ENCODE results near the gene UBE2I.

UBE2I gene

GRCh38 chr16:1310832-1311200 is 1.4 kb downstream of the UBE2I start:
- peak overlapping the region; percentile 76 for H3K4me3 ChIP-seq (ENCODE audit: low read depth, low read length)
- ChIA-PET CTCF (interaction anchor here (7.3 kb wide), 1 partner anchor 10 kb away, joined by 30 read pairs; no protein-coding TSS in a partner anchor), POLR2A (no interaction called here)
- no peak for TF ChIP-seq CTCF (IDR thresholded peaks at IDR 0.05; ENCODE audit: insufficient read depth, low read length, missing control alignments)
- DNase-seq (ENCODE audit: low read depth, low spot score) = no peak

GRCh38 chr16:1311212-1311737 is 1.8 kb downstream of the UBE2I start:
- no peak for DNase-seq (ENCODE audit: low read depth, low spot score)
- TF ChIP-seq CTCF (IDR thresholded peaks at IDR 0.05; ENCODE audit: insufficient read depth, low read length, missing control alignments) = no peak
- ChIA-PET POLR2A (no interaction called here), CTCF (interaction anchor here (7.3 kb wide), 1 partner anchor 11 kb away, joined by 30 read pairs; no protein-coding TSS in a partner anchor)
- H3K4me3 ChIP-seq (ENCODE audit: low read depth, low read length) = peak overlapping the region; percentile 76

- POLR2A ChIA-PET = no interaction called here
- no peak for TF ChIP-seq CTCF (IDR thresholded peaks at IDR 0.05; ENCODE audit: insufficient read depth, low read length, missing control alignments)
- CTCF ChIA-PET = interaction anchor here (7.3 kb wide), 1 partner anchor 11 kb away, joined by 30 read pairs; no protein-coding TSS in a partner anchor
- H3K4me3 ChIP-seq (ENCODE audit: low read depth, low read length) = peak overlapping the region; percentile 76
- DNase-seq (ENCODE audit: low read depth, low spot score) = no peak
Observed at GRCh38 chr16:1311738-1312466, 2.5 kb downstream of the UBE2I start.

- TF ChIP-seq CTCF (IDR thresholded peaks at IDR 0.05; ENCODE audit: insufficient read depth, low read length, missing control alignments) = no peak
- DNase-seq (ENCODE audit: low read depth, low spot score) = no peak
- no peak overlapping the region for H3K4me3 ChIP-seq (ENCODE audit: low read depth, low read length)
- ChIA-PET CTCF (interaction anchor here (7.3 kb wide), 1 partner anchor 12 kb away, joined by 30 read pairs; no protein-coding TSS in a partner anchor), POLR2A (no interaction called here)
Observed at GRCh38 chr16:1312467-1312816, 3.0 kb downstream of the UBE2I start.

GRCh38 chr16:1312903-1313302 is 3.5 kb downstream of the UBE2I start:
- H3K4me3 ChIP-seq (ENCODE audit: low read depth, low read length) = no peak overlapping the region
- CTCF ChIA-PET = interaction anchor here (7.3 kb wide), 1 partner anchor 12 kb away, joined by 30 read pairs; no protein-coding TSS in a partner anchor
- POLR2A ChIA-PET = no interaction called here
- no peak for DNase-seq (ENCODE audit: low read depth, low spot score)
- no peak for TF ChIP-seq CTCF (IDR thresholded peaks at IDR 0.05; ENCODE audit: insufficient read depth, low read length, missing control alignments)

- H3K4me3 ChIP-seq (ENCODE audit: low read depth, low read length) = no peak overlapping the region
- POLR2A ChIA-PET = no interaction called here
- no peak for DNase-seq (ENCODE audit: low read depth, low spot score)
- CTCF ChIA-PET = interaction anchor here (7.3 kb wide), 1 partner anchor 13 kb away, joined by 30 read pairs; no protein-coding TSS in a partner anchor
- TF ChIP-seq CTCF (IDR thresholded peaks at IDR 0.05; ENCODE audit: insufficient read depth, low read length, missing control alignments) = no peak
Observed at GRCh38 chr16:1313721-1314369, 4.4 kb downstream of the UBE2I start.
